Activated naive CD4-positive, alpha-beta T cell treated with anti-CD3 and anti-CD28 coated beads, Interleukin-2, amount 10 ng/mL, durations not matched to agents 7 days and 5 days (primary cell): Measurements from ENCODE around the gene SSBP1.
"Not testable (repeated sequence)": the region's sequence is repeated elsewhere in the genome, so short reads cannot be mapped to it uniquely, and the experiment has no call there.

Experiments used
- CTCF ChIA-PET: fragments of 350-600 bp; sonication (Branson Sonifier 250); formaldehyde crosslinking; loops from one replicate; lab custom pipeline; 2021; ENCODE audit warnings: antibody characterized with exemption; lab: Charles Lee
- DNase-seq: peaks from one replicate; pipeline ENCODE4 v3.0.0-alpha.2; 2020
- H3K27ac Mint-ChIP-seq: one replicate; pipeline ENCODE4 v1.8.0; 2021; ENCODE audit warnings: mild to moderate bottlenecking, moderate library complexity, mixed read lengths
- H3K27me3 Mint-ChIP-seq: one replicate; pipeline ENCODE4 v1.8.0; 2021; ENCODE audit warnings: mild to moderate bottlenecking, mixed read lengths
- H3K36me3 Mint-ChIP-seq: one replicate; pipeline ENCODE4 v1.8.0; 2021; ENCODE audit warnings: mixed read lengths
- H3K4me1 Mint-ChIP-seq: one replicate; pipeline ENCODE4 v1.8.0; 2021; ENCODE audit warnings: mixed read lengths
- H3K4me3 Mint-ChIP-seq: one replicate; pipeline ENCODE4 v1.8.0; 2021; ENCODE audit warnings: mild to moderate bottlenecking, moderate library complexity, mixed read lengths
- H3K9me3 Mint-ChIP-seq: one replicate; pipeline ENCODE4 v1.8.0; 2021; ENCODE audit warnings: mixed read lengths

SSBP1 gene

DNA sequence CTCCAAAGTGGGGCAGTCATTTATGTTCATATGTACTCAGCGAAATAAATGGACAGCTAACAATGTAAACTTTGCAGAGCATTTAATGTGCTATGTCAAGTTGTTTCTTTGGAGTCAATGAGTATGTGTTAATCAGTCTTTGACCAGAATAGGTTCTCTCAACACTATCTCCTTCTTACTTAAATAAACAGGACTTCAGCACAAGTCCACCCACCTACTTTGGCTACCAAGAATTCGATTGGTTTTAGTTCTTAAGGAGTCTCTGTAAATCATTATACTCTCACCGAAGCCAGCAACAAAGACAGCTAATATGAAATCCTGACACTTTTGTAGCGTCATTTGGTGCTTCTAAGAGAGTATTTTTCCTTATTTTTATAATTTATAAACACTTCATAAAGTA is 23.1 kb upstream of the SSBP1 start:
- DNase-seq = no peak
- Mint-ChIP-seq H3K36me3 (no peaks in the 10 kb centered on the region), H3K9me3 (no peaks in the 10 kb centered on the region), H3K27ac (no peak overlapping the region), H3K27me3 (no peaks in the 10 kb centered on the region), H3K4me1 (peaks cover 16% of the 10 kb centered on the region), H3K4me3 (no peak overlapping the region)
- CTCF ChIA-PET = no interaction called here

DNA sequence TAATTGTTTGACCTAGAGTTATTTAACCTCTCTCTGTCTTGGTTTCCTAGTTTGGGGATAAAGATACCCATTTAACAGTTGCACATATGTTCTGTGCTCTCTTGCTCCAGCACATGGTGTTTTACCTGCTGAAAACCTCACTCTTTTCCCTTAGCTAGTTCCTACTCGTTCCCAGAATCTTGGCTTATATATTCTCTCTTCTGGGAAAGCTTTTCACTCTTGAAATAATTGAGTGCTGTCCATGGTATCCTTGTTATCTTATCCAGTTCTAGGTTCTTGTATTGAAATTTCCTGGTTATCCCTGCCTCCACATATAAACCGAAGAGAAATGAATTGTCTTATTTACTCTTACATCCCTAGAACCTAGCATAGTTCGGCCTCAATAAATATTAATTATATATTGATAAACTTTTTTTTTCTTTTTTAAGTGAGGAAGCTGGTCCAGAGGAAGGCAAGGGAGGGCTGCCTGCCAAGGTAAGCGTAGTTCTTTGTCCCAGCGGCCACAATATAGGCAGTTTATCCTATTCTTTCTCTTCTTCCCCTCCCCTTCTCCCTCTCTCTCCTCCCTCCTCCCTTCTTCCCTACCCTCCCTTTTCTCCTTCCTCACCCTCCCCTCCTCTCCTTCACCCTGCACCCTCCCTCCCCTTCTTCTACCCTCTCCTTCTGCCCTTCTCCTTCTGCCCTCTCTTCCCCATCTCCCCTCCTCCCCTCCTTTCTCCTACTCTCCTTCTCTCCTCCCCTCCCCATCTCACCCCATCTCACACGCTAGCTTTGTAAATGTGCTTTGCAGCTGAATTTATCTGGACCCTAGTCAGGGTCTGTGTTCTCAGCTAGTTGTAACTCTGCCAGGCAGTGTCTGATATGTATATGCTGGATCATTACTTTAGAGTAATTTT is 22.1 kb upstream of the SSBP1 start:
- no peak overlapping the region for H3K4me3 Mint-ChIP-seq
- DNase-seq = no peak
- CTCF ChIA-PET = interaction anchor here (0.6 kb wide), 1 partner anchor 160 kb away, joined by 3 read pairs; no protein-coding TSS in a partner anchor
- H3K27me3 Mint-ChIP-seq = no peaks in the 10 kb centered on the region
- no peaks in the 10 kb centered on the region for H3K36me3 Mint-ChIP-seq
- peaks cover 17% of the 10 kb centered on the region for H3K4me1 Mint-ChIP-seq
- no peaks in the 10 kb centered on the region for H3K9me3 Mint-ChIP-seq
- H3K27ac Mint-ChIP-seq = no peak overlapping the region

DNA sequence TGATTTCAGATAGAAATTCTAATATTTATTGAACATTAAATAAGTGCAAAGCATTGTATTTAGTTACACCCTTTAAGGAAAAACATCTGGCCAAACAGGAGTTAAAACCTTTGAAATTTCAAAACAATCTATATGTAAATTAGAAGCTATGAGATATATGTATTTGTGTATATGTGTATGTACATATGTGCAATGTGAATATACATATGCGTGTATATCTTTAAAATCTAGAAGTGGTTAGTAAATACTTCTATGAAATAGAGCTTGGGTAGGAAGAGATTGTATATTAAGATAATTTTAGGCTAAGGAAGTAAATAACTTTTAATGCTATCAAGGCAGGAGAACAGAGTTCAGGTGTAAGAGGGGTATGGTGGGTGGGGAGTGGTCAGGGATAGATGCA is 20.7 kb upstream of the SSBP1 start:
- no peaks in the 10 kb centered on the region for H3K27me3 Mint-ChIP-seq
- H3K4me1 Mint-ChIP-seq = peaks cover 5% of the 10 kb centered on the region
- no peak overlapping the region for H3K27ac Mint-ChIP-seq
- H3K4me3 Mint-ChIP-seq = no peak overlapping the region
- CTCF ChIA-PET = no interaction called here
- no peak for DNase-seq
- H3K36me3 Mint-ChIP-seq = no peaks in the 10 kb centered on the region
- H3K9me3 Mint-ChIP-seq = no peaks in the 10 kb centered on the region

DNA sequence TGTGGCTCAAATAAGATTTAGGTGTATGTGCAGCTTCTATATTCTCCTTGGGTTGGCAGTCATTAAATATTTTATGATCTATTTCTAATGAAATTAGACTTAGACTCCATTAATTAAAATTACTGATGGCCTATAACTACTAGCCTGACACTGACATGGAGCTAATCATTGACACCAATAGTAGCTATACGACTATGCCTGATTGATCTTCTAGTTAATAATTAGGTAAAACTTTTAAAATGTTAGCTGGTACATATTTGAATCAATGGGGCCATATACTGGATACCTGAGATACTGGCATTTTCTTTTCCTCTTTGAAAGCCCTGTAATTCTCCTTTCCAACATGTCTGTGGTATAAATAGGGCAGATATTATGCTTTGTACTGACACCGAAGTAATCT is 15.6 kb upstream of the SSBP1 start:
- H3K4me1 Mint-ChIP-seq = peaks cover 5% of the 10 kb centered on the region
- CTCF ChIA-PET = no interaction called here

DNA sequence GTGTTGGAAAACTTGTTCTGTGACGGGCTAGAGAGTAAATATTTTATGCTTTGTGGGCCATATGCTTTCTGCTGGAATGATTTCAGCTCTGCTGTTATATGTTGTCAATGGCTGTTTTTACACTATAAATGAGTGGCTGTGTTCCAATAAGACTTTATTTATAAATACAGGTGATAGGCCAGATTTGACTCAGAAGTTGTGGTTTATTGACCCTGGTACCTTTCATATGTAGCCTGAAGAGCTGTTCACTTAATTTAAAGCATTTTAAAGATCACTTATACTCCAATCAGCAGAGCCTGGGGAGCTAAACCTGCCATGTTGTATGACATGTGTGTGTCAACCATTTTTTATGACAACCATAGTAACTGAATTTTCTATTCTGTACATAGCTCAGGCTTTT is 9.1 kb upstream of the SSBP1 start:
- Mint-ChIP-seq H3K36me3 (no peaks in the 10 kb centered on the region), H3K4me1 (no peaks in the 10 kb centered on the region), H3K9me3 (no peaks in the 10 kb centered on the region), H3K27me3 (no peaks in the 10 kb centered on the region), H3K4me3 (no peak overlapping the region), H3K27ac (no peak overlapping the region)
- no peak for DNase-seq
- CTCF ChIA-PET = interaction anchor here (1.6 kb wide), 1 partner anchor 9 kb away, joined by 4 read pairs; the partner anchor contains the start of gene SSBP1

More for the DNA sequence above, 15.6 kb upstream of the SSBP1 start:
- no peak for DNase-seq
- no peak overlapping the region for H3K4me3 Mint-ChIP-seq
- no peaks in the 10 kb centered on the region for H3K27me3 Mint-ChIP-seq
- no peaks in the 10 kb centered on the region for H3K9me3 Mint-ChIP-seq
- H3K36me3 Mint-ChIP-seq = no peaks in the 10 kb centered on the region
- no peak overlapping the region for H3K27ac Mint-ChIP-seq

DNA sequence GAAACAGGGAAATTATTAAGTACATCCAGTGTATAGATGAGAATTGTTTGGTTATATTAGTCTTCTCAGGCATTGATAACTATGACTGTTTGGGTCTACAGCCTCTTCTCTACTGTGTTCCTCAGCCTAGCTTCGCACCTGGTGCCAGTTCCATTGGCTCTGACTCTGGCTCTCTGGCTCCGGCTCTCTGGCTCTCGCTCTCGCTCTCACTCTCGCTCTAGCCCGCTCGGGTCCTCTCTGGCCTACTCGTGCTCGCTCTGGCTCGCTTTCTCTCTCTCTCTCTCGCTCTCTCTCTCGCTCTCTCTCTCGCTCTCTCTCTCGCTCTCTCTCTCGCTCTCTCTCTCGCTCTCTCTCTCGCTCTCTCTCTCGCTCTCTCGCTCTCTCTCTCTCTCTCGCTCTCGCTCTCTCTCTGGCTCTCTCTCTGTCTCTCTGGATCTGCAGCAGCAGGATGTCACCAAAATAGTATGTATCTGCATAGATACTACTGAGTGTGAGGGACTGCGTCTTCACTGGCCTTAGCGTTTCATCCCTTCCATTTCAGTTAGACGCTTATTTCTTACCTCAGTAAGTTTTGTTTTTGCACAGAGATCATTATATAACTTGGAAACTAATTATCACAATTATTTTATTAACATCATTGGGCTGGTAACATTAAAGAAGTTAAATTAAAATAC is 6.5 kb upstream of the SSBP1 start:
- Mint-ChIP-seq H3K27me3 (no peaks in the 10 kb centered on the region), H3K36me3 (no peaks in the 10 kb centered on the region), H3K4me3 (no peak overlapping the region), H3K27ac (no peak overlapping the region), H3K9me3 (no peaks in the 10 kb centered on the region), H3K4me1 (peaks cover under 1% of the 10 kb centered on the region)
- no peak for DNase-seq
- CTCF ChIA-PET = no interaction called here

DNA sequence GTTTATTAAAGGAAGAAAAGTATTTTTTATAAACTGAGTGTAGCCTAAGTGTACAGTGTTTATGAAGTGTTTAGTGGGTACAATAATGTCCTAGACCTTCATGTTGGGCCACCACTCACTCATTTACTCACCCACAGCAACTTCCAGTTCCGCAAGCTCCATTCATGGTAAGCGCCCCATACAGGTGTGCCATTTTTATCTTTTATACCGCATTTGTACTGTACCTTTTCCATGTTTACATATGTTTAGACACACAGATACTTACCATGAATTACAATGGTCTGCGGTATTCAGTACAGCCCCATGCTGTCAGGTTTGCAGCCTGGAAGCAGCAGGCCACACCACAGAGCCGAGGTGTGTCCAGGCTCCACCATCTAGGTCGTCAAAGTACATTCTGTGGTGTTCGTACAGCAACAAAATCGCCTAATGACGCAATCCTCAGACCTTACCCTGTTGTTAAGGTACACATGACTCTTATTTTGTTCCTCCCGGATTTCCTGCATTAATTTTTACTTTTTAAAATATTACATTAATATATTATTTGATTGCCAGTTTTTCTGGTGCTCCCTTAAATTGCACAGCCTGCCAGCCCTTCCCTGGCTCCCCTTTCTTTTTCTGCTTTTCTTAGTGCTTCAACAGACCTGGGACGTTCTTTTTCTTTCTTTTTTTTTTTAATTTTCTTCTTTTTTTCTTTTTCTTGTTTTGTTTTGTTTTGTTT is 881 bp upstream of the SSBP1 start:
- no peak for DNase-seq
- peaks cover 27% of the 10 kb centered on the region for H3K36me3 Mint-ChIP-seq
- no peaks in the 10 kb centered on the region for H3K27me3 Mint-ChIP-seq
- H3K4me1 Mint-ChIP-seq = peaks cover 32% of the 10 kb centered on the region
- peak overlapping the region; percentile 94 for H3K4me3 Mint-ChIP-seq
- no peaks in the 10 kb centered on the region for H3K9me3 Mint-ChIP-seq
- CTCF ChIA-PET = interaction anchor here (0.7 to 3.8 kb wide), 22 partner anchors 8 to 723 kb away, joined by 3 to 52 read pairs (median 4); partner anchors contain the start of genes DENND11, MRPS33 and TAS2R3
- H3K27ac Mint-ChIP-seq = peak overlapping the region; percentile 96

DNA sequence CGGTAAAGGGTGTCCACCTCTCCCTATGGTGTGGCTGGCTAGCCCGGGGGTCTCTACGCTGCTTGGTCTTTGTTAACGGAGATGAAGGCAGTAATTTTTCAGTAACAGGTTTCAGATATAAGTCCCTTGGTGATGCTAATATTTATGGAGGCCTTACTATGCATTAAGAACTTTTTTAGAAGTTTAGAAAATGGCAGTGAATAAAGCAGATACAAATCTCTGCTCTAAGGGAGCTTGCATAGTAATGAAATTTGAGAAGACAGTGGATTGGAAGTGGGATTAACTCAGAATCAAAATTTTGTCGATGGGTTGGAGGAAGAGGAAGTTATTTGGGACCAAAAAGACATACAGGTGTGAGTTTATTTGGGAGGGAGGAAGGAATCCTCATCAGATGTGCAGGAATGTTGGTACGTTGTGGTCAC is 445 bp downstream of the SSBP1 start:
- peak overlapping the region; percentile 94 for H3K4me3 Mint-ChIP-seq
- H3K36me3 Mint-ChIP-seq = peaks cover 37% of the 10 kb centered on the region
- no peaks in the 10 kb centered on the region for H3K9me3 Mint-ChIP-seq
- H3K27me3 Mint-ChIP-seq = no peaks in the 10 kb centered on the region
- H3K27ac Mint-ChIP-seq = peak overlapping the region; percentile 96
- CTCF ChIA-PET = interaction anchor here (0.8 to 3.8 kb wide), 15 partner anchors 10 to 1502 kb away, joined by 3 to 52 read pairs (median 5); partner anchors contain the start of genes DENND11, MRPS33 and TAS2R3
- H3K4me1 Mint-ChIP-seq = peaks cover 33% of the 10 kb centered on the region
- DNase-seq = no peak

DNA sequence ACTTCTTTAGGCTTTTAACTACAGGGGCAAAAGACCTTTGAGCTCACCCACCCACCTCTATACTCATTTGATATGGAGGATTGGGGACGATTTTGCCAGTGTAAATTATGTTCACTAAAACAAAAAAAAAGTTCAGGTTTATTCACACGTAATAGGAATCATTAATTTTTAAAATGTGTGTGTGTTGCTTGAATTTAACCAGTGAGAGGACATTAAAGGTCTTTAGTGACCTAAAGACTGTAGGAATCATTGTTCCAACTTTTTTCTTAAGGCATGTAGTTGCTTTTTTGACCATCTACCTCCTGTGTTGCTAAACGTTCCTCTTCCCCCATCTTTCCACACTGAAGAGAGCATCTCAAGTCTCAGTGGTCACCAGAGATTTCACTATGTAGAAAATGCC is 1.1 kb downstream of the SSBP1 start:
- H3K27me3 Mint-ChIP-seq = no peaks in the 10 kb centered on the region
- peak overlapping the region; percentile 94 for H3K4me3 Mint-ChIP-seq
- H3K36me3 Mint-ChIP-seq = peaks cover 43% of the 10 kb centered on the region
- H3K27ac Mint-ChIP-seq = peak overlapping the region; percentile 96
- no peaks in the 10 kb centered on the region for H3K9me3 Mint-ChIP-seq
- DNase-seq = no peak
- CTCF ChIA-PET = interaction anchor here (1.0 to 3.5 kb wide), 6 partner anchors 13 to 726 kb away, joined by 3 to 17 read pairs (median 8); partner anchors contain the start of gene DENND11
- H3K4me1 Mint-ChIP-seq = peaks cover 33% of the 10 kb centered on the region

DNA sequence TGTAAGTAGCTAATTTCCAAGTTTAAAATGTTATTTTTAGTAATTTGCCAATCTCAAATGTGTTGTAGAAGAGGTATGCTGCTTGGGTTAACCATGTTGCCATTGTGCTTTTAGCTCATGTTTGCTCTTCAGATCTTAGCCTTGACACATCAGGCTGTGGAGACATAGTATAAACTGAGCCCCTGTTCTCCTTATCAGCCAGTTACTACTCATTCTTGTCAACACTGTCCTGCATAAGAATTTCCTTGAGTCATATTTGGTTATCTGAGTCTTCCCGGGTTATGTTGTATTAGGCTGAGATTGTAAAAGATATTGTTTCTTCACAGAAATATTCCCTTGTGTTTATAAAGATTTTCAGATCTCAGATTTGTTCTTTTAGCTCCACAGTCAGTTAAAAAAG is 4.1 kb downstream of the SSBP1 start:
- H3K9me3 Mint-ChIP-seq = no peaks in the 10 kb centered on the region
- peaks cover 59% of the 10 kb centered on the region for H3K36me3 Mint-ChIP-seq
- CTCF ChIA-PET = interaction anchor here (1.6 to 2.2 kb wide), 2 partner anchors 11 to 88 kb away, joined by 4 to 7 read pairs; no protein-coding TSS in a partner anchor
- H3K27ac Mint-ChIP-seq = no peak overlapping the region
- no peaks in the 10 kb centered on the region for H3K27me3 Mint-ChIP-seq
- no peak overlapping the region for H3K4me3 Mint-ChIP-seq
- H3K4me1 Mint-ChIP-seq = peaks cover 31% of the 10 kb centered on the region
- DNase-seq = no peak

DNA sequence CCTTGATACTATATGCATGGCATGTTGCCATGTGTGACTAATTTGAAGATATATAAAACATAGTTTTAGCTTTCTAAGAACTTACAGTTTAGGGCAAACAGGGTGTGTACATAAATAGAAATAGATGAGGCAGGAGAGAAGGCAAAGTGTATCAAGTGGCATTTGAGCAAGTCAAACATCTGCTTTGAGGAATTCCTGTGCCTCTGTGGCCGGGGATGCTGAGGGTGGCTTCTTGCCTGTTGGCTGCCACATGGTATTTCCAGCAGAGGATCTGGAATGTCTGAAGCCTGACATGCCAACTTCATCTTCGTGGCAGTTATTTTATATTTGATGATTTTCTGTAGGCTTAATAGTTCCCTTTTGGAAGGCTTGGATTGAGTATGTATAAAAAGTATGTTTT is 6.0 kb downstream of the SSBP1 start:
- Mint-ChIP-seq H3K4me1 (peaks cover 22% of the 10 kb centered on the region), H3K27me3 (no peaks in the 10 kb centered on the region), H3K9me3 (no peaks in the 10 kb centered on the region), H3K4me3 (no peak overlapping the region), H3K27ac (no peak overlapping the region), H3K36me3 (peaks cover 62% of the 10 kb centered on the region)
- CTCF ChIA-PET = no interaction called here
- DNase-seq = no peak

DNA sequence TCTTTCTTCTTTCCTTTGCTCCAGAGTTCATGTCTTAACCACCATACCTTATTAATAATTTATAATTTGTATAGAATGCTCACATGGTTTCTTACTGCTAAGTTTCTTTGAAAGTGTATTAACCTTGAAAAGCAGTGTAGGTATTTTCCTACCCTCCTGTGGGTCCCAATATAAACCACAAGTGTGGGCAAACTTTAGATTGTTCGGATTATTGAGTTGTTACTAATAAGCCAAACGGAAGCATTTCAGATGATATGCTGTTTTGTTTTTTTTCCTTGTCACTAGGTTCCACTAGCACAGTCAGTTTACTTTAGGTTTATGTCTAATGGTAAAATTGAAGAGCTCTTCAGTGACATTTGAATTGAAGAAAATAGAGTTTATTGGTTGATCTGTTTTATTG is 10.2 kb downstream of the SSBP1 start:
- H3K4me1 Mint-ChIP-seq = peaks cover 3% of the 10 kb centered on the region
- peaks cover 74% of the 10 kb centered on the region for H3K36me3 Mint-ChIP-seq
- DNase-seq = no peak
- no peak overlapping the region for H3K27ac Mint-ChIP-seq
- CTCF ChIA-PET = interaction anchor here (1.3 kb wide), 1 partner anchor 10 kb away, joined by 4 read pairs; the partner anchor contains the start of gene SSBP1
- H3K4me3 Mint-ChIP-seq = no peak overlapping the region
- H3K9me3 Mint-ChIP-seq = peaks cover 30% of the 10 kb centered on the region
- no peaks in the 10 kb centered on the region for H3K27me3 Mint-ChIP-seq

DNA sequence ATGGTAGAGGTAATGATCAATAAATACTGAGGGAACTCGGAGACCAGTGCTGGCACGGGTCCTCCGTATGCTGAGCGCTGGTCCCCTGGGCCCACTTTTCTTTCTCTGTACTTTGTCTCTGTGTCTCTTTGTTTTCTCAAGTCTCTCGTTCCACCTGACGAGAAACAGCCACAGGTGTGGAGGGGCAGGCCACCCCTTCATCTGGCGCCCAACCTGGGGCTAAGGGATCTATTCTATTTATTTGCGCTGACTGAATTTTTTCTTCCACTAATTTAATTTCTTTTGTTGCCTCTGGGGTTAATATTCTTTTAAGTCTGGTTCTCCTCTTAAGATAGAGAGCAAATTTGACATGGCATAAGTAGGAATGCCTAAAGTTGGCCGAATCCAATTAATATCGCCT is 13.7 kb downstream of the SSBP1 start:
- CTCF ChIA-PET, H3K27ac Mint-ChIP-seq, H3K4me3 Mint-ChIP-seq, H3K4me1 Mint-ChIP-seq, H3K27me3 Mint-ChIP-seq, DNase-seq: not testable (repeated sequence)
- Mint-ChIP-seq H3K9me3 (peaks cover 30% of the 10 kb centered on the region), H3K36me3 (peaks cover 78% of the 10 kb centered on the region)

DNA sequence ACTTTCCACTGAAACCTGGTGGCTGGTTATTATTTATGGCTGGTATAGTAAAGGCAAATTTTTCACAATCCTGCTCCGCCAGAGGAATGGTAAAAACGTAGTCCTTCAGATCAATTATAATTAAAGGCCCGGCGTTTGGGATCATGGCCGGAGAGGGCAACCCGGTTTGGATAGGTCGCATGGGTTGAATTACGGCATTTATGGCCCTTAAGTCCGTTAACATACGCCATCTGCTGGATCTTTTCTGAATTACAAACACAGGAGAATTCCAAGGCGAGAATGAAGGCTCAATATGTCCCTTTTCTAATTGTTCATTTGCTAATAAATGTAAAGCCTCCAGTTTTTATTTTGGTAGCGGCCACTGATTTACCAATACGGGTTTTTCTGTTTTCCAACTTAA is 14.5 kb downstream of the SSBP1 start:
- Mint-ChIP-seq H3K27me3 (no peaks in the 10 kb centered on the region), H3K9me3 (peaks cover 30% of the 10 kb centered on the region), H3K4me1 (no peaks in the 10 kb centered on the region), H3K36me3 (peaks cover 84% of the 10 kb centered on the region), H3K4me3 (no peak overlapping the region), H3K27ac (no peak overlapping the region)
- DNase-seq = no peak
- CTCF ChIA-PET = no interaction called here
